K562 (cell line): ENCODE data around the gene LMTK2. TPM values are rescaled to one million over a fixed set of nuclear protein-coding genes. Genes with fewer than 3 reads are reported as not detected.
A peak's percentile ranks its signal among the peaks of the same experiment; 100 is the strongest.

Experiments used
- BHLHE40 ChIP-seq: IDR thresholded peaks from 2 replicates; pipeline ENCODE4 v1.6.1; 2011; ENCODE audit warnings: low read length, improper control_type of control experiment
- DPF2 ChIP-seq: fragments of 450-650 bp; IDR thresholded peaks from 2 replicates; pipeline ENCODE4 v1.6.1; 2016
- EP400 ChIP-seq: fragments of 450-650 bp; IDR thresholded peaks from 2 replicates; pipeline ENCODE4 v1.6.1; 2017; ENCODE audit warnings: antibody characterized with exemption, mild to moderate bottlenecking, moderate library complexity
- ETV5 ChIP-seq: sonication (generic); formaldehyde crosslinking; IDR thresholded peaks from 2 replicates; pipeline ENCODE4 v1.4.0; 2020; ENCODE audit warnings: low read depth, mild to moderate bottlenecking, missing genetic modification reagents
- GMEB1 ChIP-seq: fragments of 250-450 bp; sonication (Bioruptor Pico); IDR thresholded peaks from 2 replicates; pipeline ENCODE4 v1.4.0; 2020; ENCODE audit warnings: mild to moderate bottlenecking
- JUND ChIP-seq, 2 experiments: IDR thresholded peaks; 2 replicates in 1 of 2; 3 replicates in 1 of 2; pipeline ENCODE4 v1.6.1; 2011; ENCODE audit warnings: borderline replicate concordance in 2 of 2, low read depth in 2 of 2, low read length in 2 of 2, improper control_type of control experiment in 1 of 2, missing biosample characterization in 1 of 2, missing genetic modification characterization in 1 of 2, missing genetic modification reagents in 1 of 2
- KDM1A ChIP-seq, 2 experiments: fragments of 450-650 bp; IDR thresholded peaks; 2 replicates each; pipeline ENCODE4 v1.6.1; 2016; ENCODE audit warnings: mild to moderate bottlenecking in 2 of 2
- NFYB ChIP-seq: IDR thresholded peaks from 2 replicates; pipeline ENCODE4 v1.6.1; 2011; ENCODE audit warnings: mild to moderate bottlenecking, moderate library complexity; ENCODE audit not compliant: insufficient read length; ENCODE audit errors: extremely low read depth
- NR2C1 ChIP-seq, 2 experiments: fragments of 450-650 bp; IDR thresholded peaks; 2 replicates each; pipeline ENCODE4 v1.6.1; 2017; ENCODE audit warnings: mild to moderate bottlenecking in 2 of 2, antibody characterized with exemption in 1 of 2, inconsistent platforms in 1 of 2, missing compliant biosample characterization in 1 of 2, missing genetic modification characterization in 1 of 2
- PHF20 ChIP-seq: fragments of 450-650 bp; IDR thresholded peaks from 2 replicates; pipeline ENCODE4 v1.6.1; 2018; ENCODE audit not compliant: partially characterized antibody
- PHF8 ChIP-seq: fragments of 200-600 bp; sonication (generic); IDR thresholded peaks from 2 replicates; pipeline ENCODE4 v1.6.1; 2012; ENCODE audit warnings: mixed run types, mild to moderate bottlenecking, inconsistent platforms, low read length, moderate library complexity, borderline replicate concordance
- PTBP1 ChIP-seq: fragments of 200-400 bp; formaldehyde crosslinking; IDR thresholded peaks from 2 replicates; pipeline ENCODE4 v1.6.1; 2017; ENCODE audit warnings: low read depth, low read length
- RBFOX2 ChIP-seq: fragments of 200-400 bp; formaldehyde crosslinking; IDR thresholded peaks from 2 replicates; pipeline ENCODE4 v1.6.1; 2017; ENCODE audit warnings: low read depth, mild to moderate bottlenecking, low read length, moderate library complexity
- SP2 ChIP-seq: IDR thresholded peaks from 2 replicates; pipeline ENCODE4 v1.6.1; 2011; ENCODE audit warnings: mild to moderate bottlenecking, low read depth, low read length, moderate library complexity; ENCODE audit not compliant: poor library complexity, severe bottlenecking; ENCODE audit errors: extremely low read depth
- STAT5A ChIP-seq: IDR thresholded peaks from 2 replicates; pipeline ENCODE4 v1.6.1; 2012; ENCODE audit warnings: low read length, inconsistent platforms, borderline replicate concordance
- ZBTB33 ChIP-seq: sonication (generic); formaldehyde crosslinking; IDR thresholded peaks from 2 replicates; pipeline ENCODE4 v1.8.1; 2023; ENCODE audit warnings: mild to moderate bottlenecking, missing genetic modification reagents
- ZBTB7A ChIP-seq: IDR thresholded peaks from 2 replicates; pipeline ENCODE4 v1.6.1; 2011; ENCODE audit warnings: low read depth, mild to moderate bottlenecking, low read length, moderate library complexity, borderline replicate concordance; ENCODE audit not compliant: control insufficient read depth
- ZFP36 ChIP-seq: fragments of 150-350 bp; IDR thresholded peaks from 2 replicates; pipeline ENCODE4 v1.6.1; 2018; ENCODE audit warnings: low read length, low read depth; ENCODE audit not compliant: partially characterized antibody
- ZNF232 ChIP-seq: sonication (generic); formaldehyde crosslinking; IDR thresholded peaks from 2 replicates; pipeline ENCODE4 v1.8.0; 2022; ENCODE audit warnings: mild to moderate bottlenecking, missing genetic modification reagents
- ZNF444 ChIP-seq: fragments of 250-450 bp; sonication (Bioruptor Pico); IDR thresholded peaks from 2 replicates; pipeline ENCODE4 v1.4.0; 2020; ENCODE audit warnings: mild to moderate bottlenecking, moderate library complexity
- ZNF507 ChIP-seq: conservative IDR thresholded peaks from 2 replicates; pipeline ENCODE4 v1.6.1; 2017; ENCODE audit warnings: missing genetic modification characterization, missing compliant biosample characterization
- ZNF511 ChIP-seq: sonication (generic); formaldehyde crosslinking; IDR thresholded peaks from 2 replicates; pipeline ENCODE4 v1.8.0; 2022; ENCODE audit warnings: mild to moderate bottlenecking, missing genetic modification reagents
- polyA plus RNA-seq, 8 experiments: library from polyadenylated mRNA; depleted of rRNA in 4 of 8; stranded (reverse) in 5 of 8; unstranded in 3 of 8; fragments of >200 nt; fragmentation: Nextera tagmentation in 2 of 8; fragmentation: Illumina TruSeq in 1 of 8; extraction: Ambion mirVana in 2 of 8; extraction: Trizol in 1 of 8; gene quantifications; 2 replicates each; pipeline versions ENCODE4 v1.2.1 to v1.2.3, GENCODE V29; 2011 to 2014; ENCODE audit warnings: inconsistent platforms in 1 of 8, missing spikeins in 1 of 8
- total RNA-seq, 7 experiments: library from RNA; depleted of rRNA in 6 of 7; stranded (reverse); fragments of >200 nt in 6 of 7; fragmentation: Illumina TruSeq in 2 of 7; extraction: Trizol in 2 of 7; gene quantifications; 2 replicates each; pipeline versions ENCODE4 v1.2.1 to v1.2.3, GENCODE V29; 2011 to 2021; ENCODE audit warnings: low replicate concordance in 1 of 7

Gene LMTK2
- total and polyA plus RNA-seq, 9 of the 15 experiments (the other 6 are each of a cell fraction or from before 2014, with no cell fraction given), result 0.78 to 16.4 (median 6.3) TPM

DNA sequence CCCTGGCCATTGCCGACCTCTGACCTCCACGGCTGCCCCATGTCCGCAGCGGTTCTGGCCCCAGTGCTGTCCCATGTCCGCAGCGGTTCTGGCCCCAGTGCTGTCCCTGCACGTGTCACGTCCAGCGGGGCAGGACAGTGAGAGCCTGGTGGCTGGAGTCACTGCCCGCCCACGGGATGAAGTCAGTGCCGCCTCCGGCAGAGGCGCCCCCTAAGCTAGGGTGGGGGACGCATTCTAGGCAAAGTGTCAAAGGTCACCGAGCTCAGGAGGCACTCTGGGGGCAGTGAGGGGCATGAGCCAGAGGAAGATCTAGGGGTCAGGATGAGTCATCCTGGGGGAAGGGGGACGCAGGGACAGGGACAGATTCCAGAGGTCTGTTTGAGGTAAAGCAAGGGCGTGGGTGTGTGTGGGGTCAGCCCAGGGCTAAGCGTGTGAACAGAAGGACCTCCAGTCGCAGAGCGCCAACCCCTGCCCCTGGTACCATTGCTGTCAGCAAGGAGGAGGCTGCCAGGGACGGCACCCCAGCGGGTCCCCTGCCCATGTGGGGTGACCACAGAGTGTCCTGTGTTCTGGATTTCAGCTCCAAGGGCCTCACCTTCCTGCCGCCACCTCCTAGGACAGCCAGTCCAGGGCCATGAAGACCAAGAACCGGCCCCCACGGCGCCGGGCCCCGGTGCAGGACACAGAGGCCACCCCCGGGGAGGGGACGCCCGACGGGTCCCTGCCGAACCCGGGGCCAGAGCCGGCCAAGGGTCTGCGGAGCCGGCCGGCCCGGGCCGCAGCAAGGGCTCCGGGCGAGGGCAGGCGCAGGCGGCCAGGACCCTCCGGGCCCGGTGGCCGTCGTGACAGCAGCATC is 105.2 kb downstream of the LMTK2 start (continued):
- no peak for TF ChIP-seq PHF8
- TF ChIP-seq ZBTB33 (CRISPR knock-in tag), result peak; percentile 82
- TF ChIP-seq ZNF507 (tag), result no peak
- no peak for TF ChIP-seq PTBP1
- TF ChIP-seq PHF20, result no peak
- TF ChIP-seq ZBTB7A, result peak; percentile 31; the same call in 1 of the 2 replicates
- TF ChIP-seq NFYB, result no peak
- TF ChIP-seq BHLHE40, result peak; percentile 30
- no peak for TF ChIP-seq GMEB1 (CRISPR knock-in tag)
- no peak for TF ChIP-seq ETV5
- peak; percentile 53 for TF ChIP-seq RBFOX2
- TF ChIP-seq ZFP36, result no peak
- peak; percentile 42; the same call in 1 of the 2 replicates for TF ChIP-seq EP400
- TF ChIP-seq KDM1A (IDR thresholded peaks at IDR 0.05), result 0 out of 4 replicates have a peak, but pooled peaks of 1 of the 2 experiments have one; percentile 12
- TF ChIP-seq STAT5A, result no peak
- TF ChIP-seq SP2, result no peak
- peak; percentile 45; the same call in 1 of the 2 replicates for TF ChIP-seq JUND (IDR thresholded peaks at IDR 0.05; ENCODE audit: borderline replicate concordance, low read depth, low read length)
- TF ChIP-seq JUND (tag; IDR thresholded peaks at IDR 0.05; ENCODE audit: borderline replicate concordance, low read depth, low read length), result no peak
- peak; percentile 41; the same call in 1 of the 2 replicates for TF ChIP-seq DPF2
- no peak for TF ChIP-seq ZNF232 (CRISPR knock-in tag)
- TF ChIP-seq ZNF444 (CRISPR knock-in tag), result no peak
- TF ChIP-seq NR2C1 (IDR thresholded peaks at IDR 0.05), result peak; percentile 61
- peak; percentile 60 for TF ChIP-seq NR2C1 (tag; IDR thresholded peaks at IDR 0.05)
- no peak for TF ChIP-seq ZNF511 (CRISPR knock-in tag)
